NCI-H1105 treated with DMSO at 0.1 percent for 48 hours (cell line): ENCODE results near the gene IL3.

Experiments used
- DNase-seq: peaks from one replicate; lab custom pipeline; 2025; lab: John Stamatoyannopoulos, UW

IL3 gene

DNA sequence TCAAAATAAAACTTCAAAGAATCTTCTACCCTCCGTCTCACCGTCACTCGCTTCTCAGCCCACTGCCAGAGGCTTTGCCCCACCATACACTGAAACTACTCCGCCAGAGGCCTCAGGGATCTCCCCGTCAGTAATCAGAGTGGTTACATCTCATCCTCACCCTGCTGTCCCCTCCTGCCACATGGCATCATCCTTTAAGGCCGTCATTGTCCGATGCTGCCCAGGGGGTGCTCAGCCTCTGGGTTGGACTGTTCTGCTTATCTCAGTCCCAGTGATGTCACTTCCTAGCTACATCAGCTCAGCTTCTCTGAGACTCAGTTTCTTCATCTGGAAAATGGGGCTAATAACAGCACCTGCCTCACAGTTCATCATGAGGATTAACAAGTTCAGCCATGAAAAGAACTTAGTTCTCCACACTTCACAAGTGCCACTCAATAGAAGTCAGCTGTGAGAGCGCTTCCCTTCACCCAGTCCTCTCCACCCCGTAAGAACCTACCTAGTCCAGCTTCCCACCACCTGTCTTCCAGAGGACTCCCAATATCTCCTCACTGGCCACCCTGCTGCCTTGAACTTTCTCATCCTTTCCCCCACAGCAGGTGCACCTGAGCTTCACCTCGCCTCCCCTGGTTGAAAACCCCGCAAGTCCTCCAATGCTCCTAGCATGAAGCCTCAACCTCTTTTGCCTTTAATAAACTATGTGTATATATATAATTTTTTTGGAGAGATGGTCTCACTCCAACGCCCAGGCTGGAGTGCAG is 2.8 kb upstream of the IL3 start:
- no peak for DNase-seq

DNA sequence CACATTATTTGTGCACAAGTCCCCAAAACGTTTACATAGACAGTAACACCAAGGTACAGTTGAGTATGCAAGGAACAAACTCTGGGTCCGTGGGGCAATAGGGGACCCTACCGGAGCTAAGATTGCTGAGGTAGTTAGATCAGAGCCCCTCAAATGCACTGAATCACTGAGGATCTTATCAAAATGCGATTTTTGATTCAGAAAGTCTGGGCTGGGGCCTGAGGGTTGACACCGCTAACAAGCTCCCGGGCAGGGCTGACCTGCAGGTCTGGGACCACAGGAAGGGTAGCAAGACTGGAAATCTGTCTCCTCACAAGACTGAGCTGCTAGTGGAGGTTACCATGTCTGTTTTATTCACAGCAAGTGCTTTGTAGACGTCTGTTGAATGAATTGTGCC is 1.8 kb upstream of the IL3 start:
- no peak for DNase-seq

DNA sequence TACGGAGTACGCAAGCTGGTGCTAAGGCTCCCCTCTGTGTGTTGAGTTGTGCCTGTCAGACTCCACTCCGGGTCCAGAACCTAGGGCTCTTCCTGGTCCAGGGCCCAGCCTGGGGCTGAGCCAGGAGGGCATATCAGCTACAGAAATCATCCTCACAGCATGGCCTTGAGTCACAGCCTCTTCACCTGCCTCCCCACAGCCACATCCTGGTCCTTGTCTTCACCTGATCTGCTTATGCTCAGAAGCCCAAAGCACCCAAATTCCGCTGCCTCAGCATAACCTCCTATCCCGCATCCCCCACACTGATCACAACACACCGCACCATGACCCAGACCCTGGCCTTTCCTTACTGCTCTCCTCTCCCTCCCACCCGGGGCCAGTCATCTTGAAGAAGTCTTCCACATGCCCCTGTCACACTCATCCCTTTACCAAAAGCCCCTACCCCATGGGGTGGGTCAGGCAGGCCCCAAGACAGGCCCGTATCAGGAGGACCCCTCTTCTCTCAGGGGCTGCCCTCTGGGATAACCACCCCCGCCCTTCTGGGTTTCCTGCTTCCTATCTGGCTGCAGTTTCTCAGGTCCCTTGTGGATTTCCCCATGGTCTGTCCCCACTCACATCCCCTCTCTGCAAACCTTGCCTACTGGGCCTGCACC is 1.3 kb upstream of the IL3 start:
- no peak for DNase-seq

DNA sequence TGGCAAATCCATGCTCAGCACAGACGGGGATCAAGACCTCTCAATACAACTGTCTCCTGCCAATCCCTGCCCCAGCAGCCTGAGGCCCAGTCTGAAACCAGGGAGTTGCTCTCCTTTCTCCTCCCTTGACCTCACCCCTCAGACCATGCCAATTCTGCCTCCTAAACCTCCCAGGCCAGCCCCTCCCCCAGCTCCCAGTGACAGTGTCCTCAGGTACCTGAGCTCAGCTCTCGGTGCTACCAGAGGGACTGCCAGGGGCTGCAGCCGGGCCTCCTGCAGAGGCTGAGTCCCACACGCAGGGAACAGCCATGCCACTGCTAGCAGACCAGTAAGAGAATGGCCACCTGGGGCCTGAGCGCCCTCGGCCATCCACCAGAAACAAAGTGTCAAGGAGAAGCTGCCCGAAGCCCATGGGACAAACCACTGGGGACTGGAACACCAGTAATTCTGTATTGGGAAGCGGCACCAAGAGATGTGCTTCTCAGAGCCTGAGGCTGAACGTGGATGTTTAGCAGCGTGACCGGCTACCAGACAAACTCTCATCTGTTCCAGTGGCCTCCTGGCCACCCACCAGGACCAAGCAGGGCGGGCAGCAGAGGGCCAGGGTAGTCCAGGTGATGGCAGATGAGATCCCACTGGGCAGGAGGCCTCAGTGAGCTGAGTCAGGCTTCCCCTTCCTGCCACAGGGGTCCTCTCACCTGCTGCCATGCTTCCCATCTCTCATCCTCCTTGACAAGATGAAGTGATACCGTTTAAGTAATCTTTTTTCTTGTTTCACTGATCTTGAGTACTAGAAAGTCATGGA is 557 bp upstream of the IL3 start:
- no peak for DNase-seq

- peak; percentile 11 for DNase-seq
Observed at GRCh38 chr5:132063090-132063911, 2.8 kb downstream of the IL3 start.

GRCh38 chr5:132064140-132064539 is 3.7 kb downstream of the IL3 start:
- DNase-seq: no peak

GRCh38 chr5:132064738-132065331 is 4.4 kb downstream of the IL3 start:
- peak; percentile 3 for DNase-seq

DNA sequence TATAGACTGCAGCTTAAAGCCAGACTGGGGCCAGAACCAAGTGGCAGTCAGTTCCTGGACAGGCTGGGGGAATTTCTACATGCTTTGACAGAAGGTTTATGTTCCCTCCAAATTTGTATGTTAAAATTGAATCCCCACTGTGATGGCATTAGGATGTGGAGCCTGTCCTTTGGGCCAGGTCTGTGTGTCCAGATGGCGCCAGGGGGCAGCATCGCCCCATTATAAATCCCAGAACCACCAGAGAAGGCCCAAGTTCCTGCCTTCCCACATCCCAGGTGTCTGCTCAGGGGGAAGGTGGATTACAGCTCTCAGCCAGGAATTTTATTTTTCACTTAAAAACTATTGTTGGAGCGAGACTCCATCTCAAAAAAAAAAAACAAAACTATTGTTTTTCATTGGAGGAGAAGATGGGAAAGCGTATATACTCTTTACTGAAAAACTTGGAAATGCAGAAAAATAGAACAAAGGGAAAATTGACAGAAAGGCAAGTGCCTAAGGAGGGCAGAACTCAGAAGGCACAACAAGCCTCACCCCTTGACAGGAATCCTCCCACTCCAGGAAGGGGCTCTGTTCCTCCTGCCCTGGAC is 5.0 kb downstream of the IL3 start:
- DNase-seq: no peak

- no peak for DNase-seq
Observed at GRCh38 chr5:132065951-132066701, 5.7 kb downstream of the IL3 start.

DNA sequence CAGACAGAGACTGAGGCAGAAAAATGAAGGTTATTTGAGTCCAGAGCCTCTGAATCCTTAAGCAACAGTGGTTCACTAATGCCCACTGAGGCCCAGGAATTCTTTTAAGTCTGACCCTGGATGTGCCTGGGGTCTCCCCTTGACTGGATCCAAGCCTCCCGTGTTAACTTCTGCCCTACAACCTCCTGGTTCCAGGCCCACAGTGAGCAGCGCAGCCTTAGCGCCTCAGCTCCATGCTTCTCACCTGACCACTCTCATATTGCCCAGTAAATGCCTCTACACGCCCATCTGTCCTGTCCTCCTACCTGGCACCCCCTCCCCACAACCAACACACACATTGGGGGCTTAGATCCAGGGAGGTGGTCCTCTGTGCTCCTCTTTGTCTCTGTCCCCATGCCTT is 6.4 kb downstream of the IL3 start:
- DNase-seq: no peak

- no peak for DNase-seq
Observed at GRCh38 chr5:132067451-132067850, 7.0 kb downstream of the IL3 start.

GRCh38 chr5:132067941-132068808 is 7.7 kb downstream of the IL3 start:
- DNase-seq: no peak

DNA sequence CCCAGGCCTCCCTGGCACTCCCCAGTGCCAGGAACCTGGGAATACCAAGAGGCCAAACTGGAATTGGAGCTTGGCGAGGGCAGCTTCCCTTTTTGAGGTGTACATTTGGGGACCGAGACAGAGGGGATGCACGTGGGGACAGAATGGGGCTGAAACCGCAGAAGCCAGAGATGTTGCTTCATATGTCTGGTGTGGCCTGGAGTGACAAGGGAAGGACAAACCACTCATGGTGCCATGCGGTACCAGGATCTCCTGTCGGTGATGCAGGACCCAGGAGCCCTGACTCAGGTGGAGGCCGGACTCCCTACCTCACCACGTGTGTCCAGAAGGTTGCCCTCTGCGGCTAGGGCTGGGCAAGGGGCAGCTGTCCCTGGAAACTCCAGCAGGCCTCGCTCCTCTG is 9.1 kb downstream of the IL3 start:
- DNase-seq: no peak

DNA sequence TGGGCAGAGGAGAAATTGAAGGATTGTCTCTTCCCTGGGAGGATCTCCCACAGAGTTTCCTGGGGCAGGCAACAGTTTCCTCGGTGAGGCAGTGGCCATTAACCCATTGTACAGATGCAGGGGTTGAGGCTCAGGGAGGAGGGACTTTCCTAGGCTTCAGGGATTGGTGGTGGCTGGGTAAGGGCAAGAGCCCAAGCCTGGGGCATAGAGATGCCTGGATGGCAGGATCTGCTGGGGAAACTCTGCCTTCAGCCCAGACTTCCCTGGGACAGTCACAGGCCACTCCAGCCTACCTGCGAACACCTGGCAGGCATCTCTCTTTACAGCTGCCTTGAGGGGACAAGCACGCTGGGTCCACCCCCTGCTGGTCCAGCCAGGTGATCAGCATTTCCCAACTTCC is 9.5 kb downstream of the IL3 start:
- DNase-seq: no peak

GRCh38 chr5:132070460-132071337 is 10.2 kb downstream of the IL3 start:
- no peak for DNase-seq

DNA sequence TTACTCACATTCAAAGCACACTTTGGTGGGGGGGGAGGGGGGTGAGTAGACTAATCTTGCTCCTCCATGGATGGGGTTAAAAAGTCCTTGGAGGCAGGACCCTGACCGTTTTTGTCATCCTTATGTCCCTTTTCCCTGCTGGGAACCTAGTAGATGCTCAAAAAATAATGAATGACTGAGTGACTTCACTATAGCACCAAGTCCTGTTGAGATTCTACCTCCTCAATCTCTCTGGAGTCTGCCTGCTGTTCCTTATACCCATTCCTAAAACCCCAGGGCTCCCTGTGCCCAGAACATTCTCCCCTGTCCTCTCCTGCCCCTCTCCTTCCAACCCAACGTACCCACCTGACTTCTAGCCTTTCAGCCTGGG is 10.9 kb downstream of the IL3 start:
- no peak for DNase-seq

DNA sequence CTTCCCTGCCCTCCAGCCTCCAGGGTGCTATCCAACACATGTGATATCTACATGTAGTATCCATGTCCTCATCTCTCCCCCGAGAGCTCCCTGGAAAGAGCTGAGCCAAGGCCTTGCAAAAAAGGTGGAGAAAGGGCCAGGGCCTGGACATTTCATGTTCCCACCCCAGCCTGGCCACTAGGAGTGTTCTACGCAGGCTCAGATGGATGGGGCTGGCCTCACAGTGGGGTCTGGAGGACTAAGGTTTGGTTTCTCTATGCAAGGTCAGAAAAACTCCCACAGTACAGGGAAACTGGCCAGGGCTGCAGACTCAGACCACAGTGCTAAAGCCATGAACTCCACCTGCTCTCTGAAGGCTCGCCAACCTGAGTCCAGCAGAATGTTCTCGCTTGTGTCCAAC is 11.6 kb downstream of the IL3 start:
- no peak for DNase-seq

- no peak for DNase-seq
Observed at GRCh38 chr5:132072528-132072927, 12.1 kb downstream of the IL3 start.
